ENCODE data around the gene SMYD3.

The SMYD3 gene

DNA sequence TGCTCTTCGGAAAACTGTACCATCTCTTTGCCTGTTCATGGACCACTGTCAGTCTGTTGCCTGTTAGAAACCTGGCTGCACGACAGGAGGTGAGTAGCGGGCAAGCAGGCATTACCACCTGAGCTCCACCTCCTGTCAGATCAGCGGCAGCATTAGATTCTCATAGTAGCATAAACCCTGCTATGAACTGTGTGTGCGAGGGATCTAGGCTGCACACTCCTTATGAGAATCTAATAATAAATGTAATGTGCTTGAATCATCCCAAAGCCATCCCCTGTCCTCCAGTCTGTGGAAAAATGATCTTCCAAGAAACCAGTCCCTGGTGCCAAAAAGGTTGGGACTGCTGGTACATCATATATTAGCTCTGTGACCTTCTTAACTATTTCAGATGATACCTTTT lies 110.0 kb downstream of the SMYD3 start:
- H3K4me3 ChIP-seq (ENCODE audit: insufficient read length, low read depth), result no peak overlapping the region
- TF ChIP-seq YY1 (IDR thresholded peaks at IDR 0.05; ENCODE audit: insufficient read depth, insufficient read length) (no peak), SUZ12 (IDR thresholded peaks at IDR 0.05; ENCODE audit: extremely low read depth, insufficient read depth, insufficient read length) (no peak), ZNF274 (IDR thresholded peaks at IDR 0.05; ENCODE audit: low read depth, low read length) (no peak)
- no peaks in the 10 kb centered on the region for H3K9me3 ChIP-seq (ENCODE audit: insufficient read depth, low read length)
- no peaks in the 10 kb centered on the region for H3K4me1 ChIP-seq (ENCODE audit: insufficient read depth, insufficient read length)
- H3K36me3 ChIP-seq (ENCODE audit: insufficient read depth, insufficient read length, low read length), result no peaks in the 10 kb centered on the region
- no peak for DNase-seq (ENCODE audit: low read depth, low spot score)
- no peak overlapping the region for H3K9ac ChIP-seq (ENCODE audit: insufficient read length, low read depth)
- no peaks in the 10 kb centered on the region for H3K27me3 ChIP-seq (ENCODE audit: insufficient read depth, insufficient read length)

DNA sequence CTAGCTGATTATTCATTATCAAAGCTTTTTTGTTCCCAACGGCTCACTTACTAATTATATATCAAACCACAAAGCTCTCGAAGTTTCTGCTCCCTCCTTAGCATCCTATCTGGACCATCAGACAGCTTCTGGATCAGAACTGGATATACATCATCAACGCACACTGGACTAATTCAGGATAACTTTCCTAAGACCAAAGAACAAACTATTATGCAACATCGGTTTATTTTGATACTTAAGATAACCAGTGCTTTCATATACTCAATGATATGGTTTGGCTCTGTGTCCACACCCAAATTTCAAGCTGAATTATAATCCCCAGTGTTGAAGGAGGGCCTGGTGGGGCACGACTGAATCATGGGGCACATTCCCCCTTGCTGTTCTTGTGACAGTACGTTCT lies 110.8 kb downstream of the SMYD3 start:
- H3K9ac ChIP-seq (ENCODE audit: insufficient read length, low read depth), result no peak overlapping the region
- no peak for DNase-seq (ENCODE audit: low read depth, low spot score)
- no peaks in the 10 kb centered on the region for H3K36me3 ChIP-seq (ENCODE audit: insufficient read depth, insufficient read length, low read length)
- H3K27me3 ChIP-seq (ENCODE audit: insufficient read depth, insufficient read length), result no peaks in the 10 kb centered on the region
- H3K9me3 ChIP-seq (ENCODE audit: insufficient read depth, low read length), result no peaks in the 10 kb centered on the region
- TF ChIP-seq YY1 (IDR thresholded peaks at IDR 0.05; ENCODE audit: insufficient read depth, insufficient read length), result no peak
- no peak overlapping the region for H3K4me3 ChIP-seq (ENCODE audit: insufficient read length, low read depth)
- no peaks in the 10 kb centered on the region for H3K4me1 ChIP-seq (ENCODE audit: insufficient read depth, insufficient read length)

DNA sequence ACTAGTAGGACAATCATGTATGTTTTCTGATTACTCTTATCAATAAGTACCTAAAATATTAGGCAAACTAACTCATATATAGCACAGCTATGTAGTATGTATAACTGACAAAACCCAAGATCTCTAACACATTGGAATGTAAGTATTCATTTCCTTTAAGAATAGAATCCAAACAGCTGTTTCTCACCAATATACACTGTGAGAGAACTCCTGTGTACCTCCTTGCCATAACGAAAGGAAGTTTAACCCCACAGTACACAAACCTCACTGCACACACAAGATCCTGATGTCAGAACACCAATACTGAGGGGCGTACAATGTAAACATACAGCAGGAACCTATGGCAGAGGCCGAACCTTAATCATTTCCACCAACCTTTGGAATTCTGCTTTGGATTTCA lies 113.0 kb downstream of the SMYD3 start:
- DNase-seq (ENCODE audit: low read depth, low spot score), result no peak
- no peak overlapping the region for H3K9ac ChIP-seq (ENCODE audit: insufficient read length, low read depth)
- no peaks in the 10 kb centered on the region for H3K27me3 ChIP-seq (ENCODE audit: insufficient read depth, insufficient read length)
- H3K36me3 ChIP-seq (ENCODE audit: insufficient read depth, insufficient read length, low read length), result no peaks in the 10 kb centered on the region
- no peak overlapping the region for H3K4me3 ChIP-seq (ENCODE audit: insufficient read length, low read depth)
- TF ChIP-seq ZNF274 (IDR thresholded peaks at IDR 0.05; ENCODE audit: low read depth, low read length) (no peak), YY1 (IDR thresholded peaks at IDR 0.05; ENCODE audit: insufficient read depth, insufficient read length) (no peak), SUZ12 (IDR thresholded peaks at IDR 0.05; ENCODE audit: extremely low read depth, insufficient read depth, insufficient read length) (no peak)
- H3K9me3 ChIP-seq (ENCODE audit: insufficient read depth, low read length), result no peaks in the 10 kb centered on the region
- no peaks in the 10 kb centered on the region for H3K4me1 ChIP-seq (ENCODE audit: insufficient read depth, insufficient read length)

DNA sequence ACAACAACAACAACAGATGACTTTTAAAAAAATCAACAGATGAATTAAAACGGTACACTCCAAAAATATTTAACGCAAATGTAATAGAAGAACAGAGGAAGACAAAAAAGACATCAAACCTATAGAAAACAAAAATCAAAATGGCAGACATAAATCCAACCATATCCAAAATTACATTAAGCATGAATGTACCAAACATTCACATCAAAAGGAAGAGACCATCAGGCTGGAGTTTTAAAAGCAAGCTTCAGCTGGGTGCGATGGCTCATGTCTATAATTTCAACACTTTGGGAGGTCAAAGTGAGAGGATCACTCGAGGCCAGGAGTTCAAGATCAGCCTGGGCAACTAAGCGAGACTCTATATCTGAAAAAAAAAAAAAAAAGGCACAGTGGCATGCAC lies 116.2 kb downstream of the SMYD3 start:
- Histone ChIP-seq H3K4me3 (ENCODE audit: insufficient read length, low read depth) (no peak overlapping the region), H3K9me3 (ENCODE audit: insufficient read depth, low read length) (no peaks in the 10 kb centered on the region), H3K9ac (ENCODE audit: insufficient read length, low read depth) (no peak overlapping the region), H3K36me3 (ENCODE audit: insufficient read depth, insufficient read length, low read length) (no peaks in the 10 kb centered on the region), H3K27me3 (ENCODE audit: insufficient read depth, insufficient read length) (no peaks in the 10 kb centered on the region), H3K4me1 (ENCODE audit: insufficient read depth, insufficient read length) (no peaks in the 10 kb centered on the region)
- TF ChIP-seq SUZ12 (IDR thresholded peaks at IDR 0.05; ENCODE audit: extremely low read depth, insufficient read depth, insufficient read length) (no peak), ZNF274 (IDR thresholded peaks at IDR 0.05; ENCODE audit: low read depth, low read length) (no peak), YY1 (IDR thresholded peaks at IDR 0.05; ENCODE audit: insufficient read depth, insufficient read length) (no peak)
- DNase-seq (ENCODE audit: low read depth, low spot score), result no peak

DNA sequence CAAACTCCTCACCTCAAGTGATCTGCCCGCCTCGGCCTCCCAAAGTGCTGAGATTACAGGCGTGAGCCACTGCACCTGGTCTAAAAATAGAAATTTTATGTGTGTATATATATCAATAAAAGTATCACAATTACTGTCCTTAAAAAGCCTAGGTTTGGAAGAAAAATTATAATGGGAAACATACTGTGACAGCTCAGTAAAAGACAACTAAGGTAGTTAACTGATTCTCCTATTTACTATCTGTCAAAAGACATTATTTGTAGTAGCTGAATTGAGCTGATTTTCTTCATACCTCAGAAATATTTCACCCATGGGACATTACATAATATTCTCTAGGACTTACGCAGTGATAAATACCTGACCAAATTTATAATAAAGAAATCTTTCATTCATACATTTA lies 122.5 kb downstream of the SMYD3 start:
- H3K4me1 ChIP-seq (ENCODE audit: insufficient read depth, insufficient read length), result no peaks in the 10 kb centered on the region

DNA sequence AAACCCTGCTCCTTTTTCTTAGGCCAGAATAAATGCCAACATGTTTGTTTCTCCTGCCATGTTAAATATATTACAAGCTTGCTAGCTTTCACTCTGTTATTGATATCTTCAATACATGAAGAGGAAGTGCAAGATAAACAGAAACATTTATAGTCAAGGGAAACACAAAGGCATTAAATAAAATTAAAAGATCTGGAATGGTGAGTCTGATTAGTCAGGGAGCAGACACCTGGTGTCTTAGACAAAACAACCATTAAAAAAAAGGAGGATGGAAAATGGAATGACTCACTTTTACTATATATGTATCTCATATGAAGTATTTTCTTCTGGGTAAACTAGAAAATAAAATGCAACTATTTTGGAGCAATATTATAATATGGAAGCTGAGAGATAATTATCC lies 123.3 kb downstream of the SMYD3 start:
- no peak overlapping the region for H3K9ac ChIP-seq (ENCODE audit: insufficient read length, low read depth)
- DNase-seq (ENCODE audit: low read depth, low spot score), result no peak
- H3K4me3 ChIP-seq (ENCODE audit: insufficient read length, low read depth), result no peak overlapping the region
- no peaks in the 10 kb centered on the region for H3K4me1 ChIP-seq (ENCODE audit: insufficient read depth, insufficient read length)
- no peaks in the 10 kb centered on the region for H3K27me3 ChIP-seq (ENCODE audit: insufficient read depth, insufficient read length)
- no peaks in the 10 kb centered on the region for H3K36me3 ChIP-seq (ENCODE audit: insufficient read depth, insufficient read length, low read length)
- no peak for TF ChIP-seq SUZ12 (IDR thresholded peaks at IDR 0.05; ENCODE audit: extremely low read depth, insufficient read depth, insufficient read length)
- TF ChIP-seq ZNF274 (IDR thresholded peaks at IDR 0.05; ENCODE audit: low read depth, low read length), result no peak
- TF ChIP-seq YY1 (IDR thresholded peaks at IDR 0.05; ENCODE audit: insufficient read depth, insufficient read length), result no peak
- no peaks in the 10 kb centered on the region for H3K9me3 ChIP-seq (ENCODE audit: insufficient read depth, low read length)

More for the DNA sequence above, 122.5 kb downstream of the SMYD3 start:
- H3K9ac ChIP-seq (ENCODE audit: insufficient read length, low read depth), result no peak overlapping the region
- H3K27me3 ChIP-seq (ENCODE audit: insufficient read depth, insufficient read length), result no peaks in the 10 kb centered on the region
- no peaks in the 10 kb centered on the region for H3K36me3 ChIP-seq (ENCODE audit: insufficient read depth, insufficient read length, low read length)
- no peaks in the 10 kb centered on the region for H3K9me3 ChIP-seq (ENCODE audit: insufficient read depth, low read length)
- H3K4me3 ChIP-seq (ENCODE audit: insufficient read length, low read depth), result no peak overlapping the region
- no peak for DNase-seq (ENCODE audit: low read depth, low spot score)
- no peak for TF ChIP-seq YY1 (IDR thresholded peaks at IDR 0.05; ENCODE audit: insufficient read depth, insufficient read length)
- TF ChIP-seq ZNF274 (IDR thresholded peaks at IDR 0.05; ENCODE audit: low read depth, low read length), result no peak
- TF ChIP-seq SUZ12 (IDR thresholded peaks at IDR 0.05; ENCODE audit: extremely low read depth, insufficient read depth, insufficient read length), result no peak

DNA sequence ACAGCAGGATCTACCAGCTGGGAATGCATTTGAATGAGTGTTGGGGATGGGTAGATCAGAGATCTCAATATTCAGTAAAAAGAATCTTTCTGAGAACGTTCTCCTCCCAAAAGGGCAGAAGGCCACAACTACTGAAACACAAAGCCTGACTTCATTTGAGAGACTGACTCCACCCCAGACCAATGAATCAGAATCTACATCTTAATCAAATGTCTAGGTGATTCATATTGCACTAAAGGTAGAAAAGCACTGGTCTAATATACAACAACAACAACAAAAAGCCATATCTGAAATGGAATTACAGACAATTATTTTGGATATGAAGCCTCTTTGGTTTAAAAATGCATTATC lies 123.9 kb downstream of the SMYD3 start:
- no peak overlapping the region for H3K4me3 ChIP-seq (ENCODE audit: insufficient read length, low read depth)
- H3K36me3 ChIP-seq (ENCODE audit: insufficient read depth, insufficient read length, low read length), result no peaks in the 10 kb centered on the region
- H3K9me3 ChIP-seq (ENCODE audit: insufficient read depth, low read length), result no peaks in the 10 kb centered on the region
- H3K4me1 ChIP-seq (ENCODE audit: insufficient read depth, insufficient read length), result no peaks in the 10 kb centered on the region
- no peak for DNase-seq (ENCODE audit: low read depth, low spot score)
- no peak overlapping the region for H3K9ac ChIP-seq (ENCODE audit: insufficient read length, low read depth)
- no peaks in the 10 kb centered on the region for H3K27me3 ChIP-seq (ENCODE audit: insufficient read depth, insufficient read length)
- no peak for TF ChIP-seq ZNF274 (IDR thresholded peaks at IDR 0.05; ENCODE audit: low read depth, low read length)
- no peak for TF ChIP-seq SUZ12 (IDR thresholded peaks at IDR 0.05; ENCODE audit: extremely low read depth, insufficient read depth, insufficient read length)
- no peak for TF ChIP-seq YY1 (IDR thresholded peaks at IDR 0.05; ENCODE audit: insufficient read depth, insufficient read length)
